GM18867 (cell line): ENCODE results near the gene PARVA.

Experiments used
- ATAC-seq: cut with Tn5 transposase; IDR thresholded peaks from one replicate; pipeline ENCODE4 v1.9.1; 2021; ENCODE audit warnings: mild to moderate bottlenecking, moderate library complexity; ENCODE audit not compliant: unreplicated experiment

The PARVA gene

GRCh38 chr11:12429155-12429554 is 51.8 kb downstream of the PARVA start:
- no peak for ATAC-seq

- ATAC-seq: no peak
Measured at GRCh38 chr11:12430351-12430750, 53.0 kb downstream of the PARVA start.

- ATAC-seq: no peak
Measured at GRCh38 chr11:12430954-12431595, 53.7 kb downstream of the PARVA start.

GRCh38 chr11:12432507-12432906 is 55.1 kb downstream of the PARVA start:
- ATAC-seq: no peak

GRCh38 chr11:12433121-12433520 is 55.8 kb downstream of the PARVA start:
- no peak for ATAC-seq

DNA sequence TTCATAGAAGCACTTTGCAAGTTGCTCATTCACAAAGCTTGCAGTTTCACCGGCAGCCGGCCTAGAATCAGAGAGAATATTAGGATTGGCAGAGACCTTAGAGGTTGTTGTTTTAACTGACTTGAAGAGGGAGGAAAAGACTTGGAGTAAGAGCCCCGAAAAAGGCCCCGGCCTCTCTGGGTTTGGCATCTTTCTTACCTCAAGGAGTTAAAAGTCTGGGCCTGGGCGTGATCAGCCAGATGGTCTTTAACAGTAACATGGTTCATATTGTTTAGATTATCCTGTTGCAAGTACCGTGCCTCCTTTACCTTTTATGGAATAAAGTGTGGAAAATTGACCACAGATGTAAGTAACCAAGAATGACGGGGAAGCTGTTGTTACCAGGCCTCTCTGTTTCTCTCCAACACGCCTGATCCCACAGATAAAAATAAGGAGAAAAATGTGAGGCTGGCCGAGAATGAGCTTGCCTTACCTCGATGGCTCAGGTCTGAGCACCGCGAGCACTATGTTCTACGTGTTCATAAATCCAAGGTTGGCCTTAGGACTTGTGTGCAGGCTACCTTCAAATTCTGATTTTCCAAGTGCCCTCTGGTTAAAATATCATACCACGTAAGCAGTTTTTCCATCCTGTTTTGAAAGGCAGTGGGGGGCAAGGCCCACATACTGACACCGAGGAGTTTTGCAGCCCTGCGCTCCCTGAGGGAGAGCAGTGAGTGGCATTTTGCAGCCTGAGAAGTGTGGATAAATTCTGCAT is 56.4 kb downstream of the PARVA start:
- ATAC-seq: no peak

DNA sequence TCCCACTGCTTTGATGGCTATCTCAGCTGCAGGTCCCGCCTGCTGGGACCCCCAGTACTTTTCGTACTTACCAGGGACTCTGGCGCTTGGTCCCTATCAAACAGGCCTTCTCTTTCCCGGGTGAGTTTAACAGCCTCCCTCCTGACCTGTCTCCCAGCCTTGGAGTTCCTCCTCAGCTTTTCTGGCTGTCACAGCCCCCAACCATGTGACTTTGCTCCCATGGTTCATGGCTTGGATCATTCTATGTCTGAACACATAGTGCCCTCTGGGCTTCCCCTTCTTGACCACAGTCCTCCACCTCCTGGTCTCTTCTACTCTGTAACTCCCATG is 56.9 kb downstream of the PARVA start:
- no peak for ATAC-seq

- no peak for ATAC-seq
Measured at GRCh38 chr11:12435264-12435663, 57.9 kb downstream of the PARVA start.

DNA sequence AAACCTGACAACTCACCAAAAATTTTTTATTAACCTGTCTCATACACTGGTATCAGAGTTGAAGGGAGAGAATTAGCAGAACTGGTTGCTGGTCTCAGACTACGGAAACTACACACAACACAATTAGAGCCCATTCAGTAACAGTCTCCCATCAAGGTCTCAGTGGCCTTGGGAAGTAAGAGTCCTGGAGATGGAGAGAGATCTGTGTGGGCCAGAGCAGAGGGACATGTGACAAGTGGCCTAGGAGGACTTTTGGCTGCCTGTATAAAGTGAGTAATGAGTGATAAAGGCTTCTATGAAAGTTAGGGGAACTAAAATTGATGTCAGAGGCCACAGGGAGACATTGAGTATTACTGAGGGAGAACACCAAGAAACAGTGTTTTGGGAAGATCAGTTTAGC is 58.9 kb downstream of the PARVA start:
- ATAC-seq: no peak

- no peak for ATAC-seq
Measured at GRCh38 chr11:12438291-12438690, 60.9 kb downstream of the PARVA start.

GRCh38 chr11:12439615-12440014 is 62.2 kb downstream of the PARVA start:
- ATAC-seq: no peak

DNA sequence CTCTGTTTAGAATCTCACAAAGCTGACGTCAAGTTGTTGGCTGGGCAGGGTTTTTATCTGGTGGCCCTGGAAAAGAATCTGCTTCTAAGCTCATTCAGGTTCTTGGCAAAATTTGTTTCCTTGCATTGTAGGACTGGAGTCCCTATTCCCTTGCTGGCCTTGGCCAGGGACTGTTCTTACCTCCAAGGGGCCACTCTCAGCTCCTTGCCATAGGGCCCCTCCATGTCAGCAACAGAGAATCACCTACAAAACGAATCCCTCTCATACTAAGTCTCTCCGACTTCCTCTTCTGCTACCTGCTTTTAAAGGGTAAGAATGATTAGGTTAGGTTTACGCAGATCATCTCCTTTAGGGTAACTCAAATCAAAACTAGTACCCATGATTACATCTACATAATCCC is 63.2 kb downstream of the PARVA start:
- ATAC-seq: no peak

- ATAC-seq: no peak
Measured at GRCh38 chr11:12441231-12441861, 64.0 kb downstream of the PARVA start.

DNA sequence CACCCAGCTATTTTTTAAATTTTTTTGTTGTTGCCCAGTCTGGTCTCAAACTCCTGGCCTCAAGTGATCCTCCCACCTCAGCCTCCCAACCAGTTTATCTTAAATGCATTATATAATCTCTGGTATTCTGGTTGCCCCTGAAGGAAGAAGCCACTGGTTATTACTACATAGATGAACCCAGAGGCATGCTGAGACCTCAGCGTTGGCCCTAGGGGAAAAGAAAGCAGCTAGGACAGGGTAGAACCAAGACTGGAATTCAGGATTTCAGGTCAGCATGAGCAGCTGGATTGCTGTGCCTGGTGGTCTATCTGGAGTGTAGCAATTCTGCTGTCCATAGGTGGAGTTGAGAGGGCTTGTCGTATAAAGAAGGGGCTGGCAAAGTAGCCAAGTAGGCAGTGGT is 67.2 kb downstream of the PARVA start:
- ATAC-seq: no peak

- no peak for ATAC-seq
Measured at GRCh38 chr11:12445001-12445400, 67.6 kb downstream of the PARVA start.

- no peak for ATAC-seq
Measured at GRCh38 chr11:12446863-12447262, 69.5 kb downstream of the PARVA start.

DNA sequence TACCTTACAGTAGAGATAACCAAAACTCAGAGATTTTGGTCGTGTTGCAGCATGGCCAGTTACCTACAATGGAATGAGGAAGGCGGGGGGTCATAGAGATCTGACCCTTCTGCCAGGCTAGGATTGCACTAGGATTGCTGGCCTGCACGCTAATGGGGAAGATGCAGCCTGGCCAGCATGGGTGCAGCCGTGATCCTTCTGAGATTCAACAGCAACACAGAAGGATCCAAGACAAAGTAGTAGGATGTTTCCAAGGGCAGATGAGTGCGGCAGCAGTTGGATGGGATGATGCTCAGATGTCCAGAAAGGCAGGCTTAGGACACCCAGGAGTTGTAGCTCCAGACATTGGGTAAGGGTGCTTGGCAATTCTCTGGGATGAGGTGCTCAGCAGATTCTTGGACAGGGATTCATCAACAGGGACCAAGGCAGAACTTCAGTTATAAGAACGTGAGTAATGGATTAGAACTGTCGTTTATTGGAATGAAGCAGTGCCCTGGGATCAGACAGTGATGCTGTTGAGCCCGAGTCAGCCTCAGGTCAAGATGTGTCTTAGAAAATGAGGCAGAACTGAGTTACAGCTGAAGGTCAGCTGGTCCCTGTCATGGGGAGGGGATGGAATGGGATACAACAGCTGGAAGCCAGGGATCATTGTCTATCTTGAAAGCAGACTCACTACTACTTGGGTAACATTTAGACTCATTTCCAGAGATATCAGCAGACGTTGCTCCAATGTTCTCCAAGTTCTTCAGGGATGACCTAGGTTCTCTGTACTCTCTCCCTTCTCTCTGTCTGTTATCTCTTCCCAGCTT is 71.0 kb downstream of the PARVA start:
- ATAC-seq: no peak

DNA sequence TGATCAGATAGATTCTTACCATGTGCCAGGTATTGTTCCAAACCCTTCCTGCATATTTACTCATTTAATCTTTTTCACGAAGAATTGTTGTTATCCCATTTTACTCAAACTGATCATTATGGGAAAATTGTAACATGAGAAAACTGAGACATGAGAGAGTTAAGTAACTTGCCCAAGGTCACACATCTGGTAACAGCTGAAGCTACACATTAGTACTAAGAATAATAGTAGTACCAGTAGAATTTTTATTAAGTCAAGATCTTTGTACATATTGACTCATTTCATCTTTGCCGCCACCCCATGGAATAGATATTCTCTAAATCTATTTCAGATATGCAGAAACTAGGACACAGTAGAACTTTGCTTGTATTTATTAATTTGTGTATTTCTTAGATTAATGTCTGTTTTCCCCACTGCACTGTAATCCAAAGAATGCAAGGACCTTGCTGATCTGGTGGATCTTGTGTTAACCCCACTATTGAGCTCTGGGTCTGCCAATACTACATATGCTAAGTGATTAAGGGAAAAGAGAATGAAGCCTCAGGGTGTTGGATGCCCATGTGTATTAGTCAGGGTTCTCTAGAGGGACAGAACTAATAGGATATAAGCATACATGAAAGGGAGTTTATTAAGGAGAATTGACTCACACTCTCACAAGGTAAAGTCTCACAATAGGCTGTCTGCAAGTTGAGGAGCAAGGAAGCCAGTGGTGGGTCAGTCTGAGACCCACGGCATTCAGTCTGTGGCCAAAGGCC is 72.8 kb downstream of the PARVA start:
- ATAC-seq: no peak

DNA sequence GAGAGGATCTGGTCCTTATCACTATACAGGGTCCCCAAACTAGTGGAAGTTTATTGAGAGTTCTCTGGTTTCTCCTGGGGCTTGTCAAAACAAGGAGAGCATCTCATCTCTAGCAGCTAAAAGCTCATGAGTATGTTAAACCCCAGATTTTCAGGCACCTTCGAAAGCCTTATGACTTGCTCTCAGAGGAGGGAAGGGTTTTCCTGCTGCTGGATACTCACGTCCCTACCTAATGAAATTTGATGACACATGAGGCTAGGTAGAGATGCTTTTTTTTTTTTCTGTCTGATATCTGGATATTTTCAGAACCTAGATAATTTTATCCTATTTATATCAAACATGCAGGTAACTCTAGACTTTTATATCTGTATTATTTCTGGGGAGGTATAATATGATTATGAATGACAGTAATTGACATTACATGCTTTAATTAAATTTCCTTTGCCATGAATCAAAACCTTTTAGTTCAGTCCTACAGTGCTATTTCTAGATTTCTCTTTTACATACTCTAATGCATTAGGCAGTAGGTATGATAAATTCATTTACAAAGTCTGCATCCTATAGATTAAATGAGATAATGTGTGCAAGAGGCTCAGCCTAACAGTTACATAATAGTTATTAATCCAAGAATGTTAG is 73.9 kb downstream of the PARVA start:
- ATAC-seq: no peak

DNA sequence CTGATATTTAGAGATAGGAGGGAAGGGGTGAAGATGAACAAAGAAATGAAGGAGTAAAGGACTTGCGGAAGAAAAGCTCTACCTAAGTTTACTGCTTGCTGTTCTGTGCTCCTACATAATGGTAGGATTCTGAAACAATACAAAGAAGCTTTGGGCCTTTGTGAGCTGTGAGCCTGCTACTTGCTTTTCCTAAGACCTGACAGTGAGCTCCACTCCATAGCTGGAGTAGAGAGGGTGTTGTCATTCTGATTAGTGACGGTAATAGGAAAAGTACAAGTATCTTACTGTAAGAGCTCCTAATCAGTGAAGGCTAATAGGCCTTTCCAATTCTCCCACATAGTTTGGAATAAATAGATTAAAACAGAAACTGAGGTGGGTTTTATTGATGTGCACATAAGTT is 75.9 kb downstream of the PARVA start:
- no peak for ATAC-seq
